Peyer's patch (tissue), 4 donors: ENCODE data around the gene SHB.

Source experiments
- POLR2A ChIP-seq, 2 donors: fragments of 450-650 bp; IDR thresholded peaks; one replicate each; pipeline ENCODE4 v1.5.1; 2017; ENCODE audit warnings: antibody characterized with exemption in 2 of 2, mild to moderate bottlenecking in 2 of 2, moderate library complexity in 2 of 2
- TF ChIP-seq, protein P1 (sequence below), 6 experiments: fragments of 450-650 bp in 4 of 6; fragments of 200-600 bp in 2 of 6; sonication (generic) in 1 of 6; IDR thresholded peaks; one replicate each; pipeline ENCODE4 v1.5.1; 2017 to 2019; ENCODE audit warnings: antibody characterized with exemption in 6 of 6, mild to moderate bottlenecking in 3 of 6, moderate library complexity in 1 of 6

DNA sequence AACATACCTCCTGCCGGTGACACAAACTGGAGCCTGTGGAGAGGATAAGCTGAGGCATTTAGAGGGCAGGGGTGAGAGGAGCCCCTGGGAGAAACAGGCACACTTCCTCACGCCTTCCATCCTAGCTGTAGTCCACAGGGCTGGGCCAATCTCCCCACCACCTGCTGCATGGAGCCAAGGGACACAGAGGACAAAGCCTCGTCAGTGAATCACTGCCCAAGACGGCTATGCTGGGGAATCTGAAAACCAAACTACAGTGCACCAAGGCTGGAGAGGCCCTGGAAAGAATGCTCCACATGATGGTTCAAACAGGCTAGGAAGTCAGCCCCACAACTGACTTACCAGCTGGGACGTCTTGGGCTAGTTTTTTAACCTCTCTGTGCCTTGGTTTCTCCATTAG is 57.0 kb downstream of the SHB start:
- TF ChIP-seq, protein P1, sequence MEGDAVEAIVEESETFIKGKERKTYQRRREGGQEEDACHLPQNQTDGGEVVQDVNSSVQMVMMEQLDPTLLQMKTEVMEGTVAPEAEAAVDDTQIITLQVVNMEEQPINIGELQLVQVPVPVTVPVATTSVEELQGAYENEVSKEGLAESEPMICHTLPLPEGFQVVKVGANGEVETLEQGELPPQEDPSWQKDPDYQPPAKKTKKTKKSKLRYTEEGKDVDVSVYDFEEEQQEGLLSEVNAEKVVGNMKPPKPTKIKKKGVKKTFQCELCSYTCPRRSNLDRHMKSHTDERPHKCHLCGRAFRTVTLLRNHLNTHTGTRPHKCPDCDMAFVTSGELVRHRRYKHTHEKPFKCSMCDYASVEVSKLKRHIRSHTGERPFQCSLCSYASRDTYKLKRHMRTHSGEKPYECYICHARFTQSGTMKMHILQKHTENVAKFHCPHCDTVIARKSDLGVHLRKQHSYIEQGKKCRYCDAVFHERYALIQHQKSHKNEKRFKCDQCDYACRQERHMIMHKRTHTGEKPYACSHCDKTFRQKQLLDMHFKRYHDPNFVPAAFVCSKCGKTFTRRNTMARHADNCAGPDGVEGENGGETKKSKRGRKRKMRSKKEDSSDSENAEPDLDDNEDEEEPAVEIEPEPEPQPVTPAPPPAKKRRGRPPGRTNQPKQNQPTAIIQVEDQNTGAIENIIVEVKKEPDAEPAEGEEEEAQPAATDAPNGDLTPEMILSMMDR (IDR thresholded peaks at IDR 0.05) = no peak
- TF ChIP-seq POLR2A (IDR thresholded peaks at IDR 0.05) = no peak
